NCI-H69 (cell line): Measurements from ENCODE around the gene DACH2.
A peak's percentile ranks its signal among the peaks of the same experiment; 100 is the strongest.

Experiments used
- DNase-seq: peaks from one replicate; lab custom pipeline; 2025; lab: John Stamatoyannopoulos, UW

Gene DACH2

DNA sequence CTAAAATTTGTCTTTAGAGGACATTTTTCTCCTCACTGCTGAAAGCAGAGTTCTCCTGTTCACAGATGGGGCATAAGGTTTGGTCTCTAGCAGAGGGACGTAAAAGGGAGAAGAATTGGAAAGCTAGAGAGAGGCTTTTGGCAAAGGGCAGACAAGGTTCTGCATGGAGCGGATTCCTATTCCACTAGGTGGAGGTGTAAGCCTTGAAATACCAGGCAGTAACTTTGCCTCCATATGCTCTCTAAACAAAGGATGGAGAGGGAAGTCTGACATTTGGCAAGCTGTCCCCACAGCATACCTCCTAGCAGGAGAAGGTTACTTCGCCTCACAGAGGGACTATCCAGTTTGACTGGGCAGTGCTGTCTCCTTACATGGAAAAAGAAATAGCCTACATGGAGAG is 174.7 kb downstream of the DACH2 start:
- peak; percentile 5 for DNase-seq

DNA sequence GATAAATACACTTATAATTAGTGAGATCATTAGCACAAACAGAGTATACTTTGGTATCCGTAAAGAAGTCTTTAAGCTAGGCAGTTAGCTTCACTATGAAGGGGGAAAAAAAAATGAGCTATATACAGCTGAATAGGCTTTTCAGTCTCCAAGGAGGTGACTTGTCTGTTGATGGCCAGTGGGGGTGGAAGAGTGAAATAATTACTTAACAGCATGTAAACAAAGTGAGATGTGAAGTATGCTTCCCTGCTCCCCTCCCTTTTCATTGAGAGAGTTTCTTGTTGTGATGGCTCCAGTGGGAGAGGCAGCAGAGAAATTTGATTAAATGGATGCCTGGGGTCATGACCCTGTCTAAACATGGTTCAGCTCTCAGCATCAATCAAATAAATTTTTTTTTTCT is 180.9 kb downstream of the DACH2 start:
- DNase-seq: peak; percentile 38

DNA sequence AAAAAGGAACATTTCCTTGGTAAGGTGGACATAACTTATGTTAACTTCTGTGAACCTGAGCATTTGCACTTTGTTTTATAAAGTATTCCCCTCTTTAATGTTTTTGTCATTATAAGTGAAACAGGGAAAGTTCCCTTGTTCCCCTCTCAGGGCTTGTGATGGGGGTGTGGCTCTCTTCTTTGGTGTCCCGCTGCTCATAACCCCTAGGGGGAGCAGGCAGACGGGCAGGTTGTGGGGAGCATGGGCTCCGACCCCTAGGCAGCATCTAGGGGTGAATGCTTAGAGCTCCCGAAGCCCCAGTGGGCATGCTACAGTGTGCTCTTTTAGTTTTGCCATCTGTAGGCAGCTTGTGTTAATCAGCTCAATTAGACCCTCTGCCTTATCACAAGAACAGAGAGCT is 200.4 kb downstream of the DACH2 start:
- peak; percentile 4 for DNase-seq

DNA sequence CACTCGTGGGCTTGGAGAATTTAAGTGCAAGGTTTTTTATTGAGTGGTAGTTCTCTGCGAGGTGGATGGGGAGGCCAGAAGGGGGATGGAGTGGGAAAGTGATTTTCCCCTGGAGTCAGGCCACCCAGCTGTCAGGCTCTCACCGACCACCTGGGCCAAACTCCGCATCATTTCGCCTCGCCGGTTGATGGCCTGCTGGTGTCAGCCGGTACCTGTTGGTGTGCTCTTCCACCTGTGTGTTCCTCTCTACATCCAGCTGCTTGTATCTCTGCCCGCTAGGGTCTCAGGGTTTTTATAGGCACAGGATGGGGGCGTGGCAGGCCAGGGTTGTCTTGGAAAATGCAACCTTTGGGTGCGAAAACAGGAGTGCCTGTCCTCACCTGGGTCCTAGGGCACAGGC is 200.9 kb downstream of the DACH2 start:
- DNase-seq: no peak

DNA sequence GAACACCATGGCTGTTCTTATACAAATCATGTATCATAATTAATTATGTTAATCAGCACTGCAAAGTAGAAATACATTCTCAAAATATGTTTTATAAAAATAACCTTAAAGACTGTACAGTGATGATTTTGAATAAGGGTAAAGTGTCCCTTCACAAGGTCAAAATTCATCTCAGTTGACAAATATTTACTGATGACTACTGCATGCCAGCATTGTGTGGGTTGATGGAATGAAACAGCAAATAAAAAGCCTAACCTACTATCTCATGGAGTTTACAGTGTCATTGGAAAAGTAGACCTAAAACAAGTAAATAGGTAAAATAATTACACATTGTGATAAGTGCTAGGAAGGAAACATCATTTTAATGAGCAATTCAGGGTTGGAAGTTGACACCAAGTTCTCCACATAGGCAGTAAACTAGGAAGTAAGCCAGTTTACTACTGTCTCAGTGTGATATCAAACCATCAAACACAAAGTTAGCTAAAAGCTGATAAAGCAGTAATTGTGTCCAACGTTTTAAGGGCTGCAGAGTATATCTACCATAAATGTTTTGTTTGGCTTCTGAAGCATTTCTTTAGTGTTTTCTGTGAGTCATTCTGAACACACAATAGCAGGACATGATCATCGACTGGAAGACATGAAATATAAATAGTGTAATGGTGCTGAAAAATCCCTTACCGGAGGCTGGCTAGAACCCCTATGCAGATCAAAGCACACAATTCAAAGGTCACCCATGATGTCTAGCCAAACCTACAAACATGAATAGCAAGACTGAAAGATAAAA is 221.8 kb downstream of the DACH2 start:
- peak; percentile 34 for DNase-seq

DNA sequence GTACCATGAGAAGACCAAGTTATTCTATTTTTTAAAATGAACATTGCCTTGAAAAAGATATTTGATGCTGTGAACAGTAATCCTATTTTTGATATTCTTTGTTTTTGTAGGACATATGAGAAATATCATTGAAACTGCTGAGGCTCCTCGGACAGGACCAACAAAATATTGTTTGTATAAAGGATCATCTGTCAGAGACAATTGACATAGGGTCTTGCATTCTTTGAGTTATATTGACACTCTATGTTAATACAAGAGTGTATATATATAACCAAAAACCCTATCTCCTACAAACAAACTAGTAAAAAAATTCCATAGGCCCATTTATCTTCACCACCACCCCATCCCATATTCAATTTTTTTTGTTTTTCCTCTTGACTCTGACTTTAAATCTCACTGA is 222.7 kb downstream of the DACH2 start:
- no peak for DNase-seq

DNA sequence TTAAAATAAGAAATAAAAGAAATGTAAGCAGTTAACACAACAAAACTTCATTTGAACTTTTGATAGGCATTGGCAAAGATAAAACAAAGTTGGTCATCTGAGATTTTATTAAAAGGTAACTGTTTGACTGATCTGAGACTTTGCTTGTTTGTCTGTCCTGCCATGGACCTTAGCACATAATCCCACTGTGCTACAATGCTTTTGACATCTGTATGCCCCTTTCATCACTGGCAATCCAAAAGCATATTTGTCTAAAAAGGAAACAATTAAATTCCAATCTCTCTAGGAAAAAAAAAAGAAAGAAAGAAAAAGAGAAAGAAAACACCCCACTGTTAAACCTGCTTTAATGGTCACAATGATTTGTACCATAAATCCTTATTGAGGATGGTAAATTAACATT is 231.0 kb downstream of the DACH2 start:
- DNase-seq: no peak

DNA sequence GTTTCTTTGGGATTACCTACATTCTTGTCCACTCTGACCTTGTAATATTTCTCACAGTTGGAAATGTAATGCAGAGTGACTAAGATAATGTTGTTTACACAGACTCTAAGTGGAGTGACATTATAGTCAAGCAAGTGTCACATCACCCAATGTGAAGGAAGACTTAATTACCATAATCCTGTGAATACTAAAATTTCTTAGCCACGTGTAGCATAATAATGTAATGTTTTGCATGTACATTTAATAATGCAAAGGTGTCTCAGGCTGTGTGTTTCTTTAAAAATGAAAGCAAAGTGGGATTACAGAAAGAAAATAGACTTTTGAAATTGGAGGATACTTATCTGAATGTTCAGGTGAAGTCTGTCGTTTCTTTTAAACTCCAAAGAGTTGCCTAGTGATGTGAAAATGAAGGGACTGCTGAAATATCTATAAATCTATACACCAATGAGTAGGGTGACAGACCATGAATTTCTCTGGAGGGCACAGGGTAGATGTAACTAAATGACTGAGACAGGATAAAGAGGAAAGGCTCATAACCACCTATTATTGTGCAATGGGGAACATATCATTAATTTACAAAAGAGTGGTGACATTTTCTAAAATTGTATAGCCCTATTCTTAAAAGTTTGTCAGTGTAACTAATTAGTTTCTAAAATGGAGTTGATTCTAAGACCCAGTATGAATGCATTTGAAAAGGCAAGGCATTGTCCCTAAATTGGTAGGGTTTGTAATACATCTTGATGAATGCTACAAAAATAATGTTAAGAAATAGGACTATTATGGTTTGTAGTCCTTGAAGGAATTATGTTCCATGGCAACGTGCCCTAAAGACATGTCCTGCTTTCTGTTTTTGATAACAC is 235.7 kb downstream of the DACH2 start:
- peak; percentile 80 for DNase-seq

DNA sequence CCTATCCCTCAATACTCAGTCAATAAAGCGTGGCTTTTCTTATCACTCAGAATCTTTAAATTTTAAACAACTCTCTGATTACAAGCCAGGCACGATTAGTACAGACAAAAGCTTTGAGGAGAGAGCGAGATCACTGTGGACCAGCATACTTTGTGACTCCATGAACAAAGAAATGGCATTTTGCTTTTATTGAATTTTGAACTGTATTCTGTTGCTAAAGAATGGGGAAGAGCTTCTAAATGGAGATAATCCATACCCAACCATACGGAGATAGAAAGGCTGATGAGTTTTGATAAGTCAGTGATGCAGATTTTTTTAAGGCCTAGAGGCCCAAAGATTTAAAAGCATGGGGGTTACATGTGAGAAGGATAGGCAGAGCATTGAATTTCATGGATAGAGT is 259.1 kb downstream of the DACH2 start:
- DNase-seq: no peak

DNA sequence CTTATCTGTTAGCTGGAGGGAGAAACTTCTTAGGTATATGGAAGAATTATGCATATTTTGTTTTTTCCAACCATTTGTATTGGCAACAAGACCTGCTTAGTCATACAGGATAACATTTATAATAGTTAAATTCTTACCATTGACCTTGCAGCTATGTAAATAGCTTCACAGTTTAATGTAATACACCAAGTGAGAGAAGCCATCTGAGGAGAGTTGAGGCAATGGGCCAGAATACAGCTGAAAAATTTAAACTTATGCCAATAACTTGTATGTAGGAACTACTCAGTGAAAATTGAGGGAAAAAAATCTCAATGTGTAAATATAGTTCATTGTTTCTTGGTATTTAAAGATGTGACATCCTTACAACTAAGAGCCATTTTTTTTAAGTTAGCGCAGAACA is 273.5 kb downstream of the DACH2 start:
- no peak for DNase-seq

DNA sequence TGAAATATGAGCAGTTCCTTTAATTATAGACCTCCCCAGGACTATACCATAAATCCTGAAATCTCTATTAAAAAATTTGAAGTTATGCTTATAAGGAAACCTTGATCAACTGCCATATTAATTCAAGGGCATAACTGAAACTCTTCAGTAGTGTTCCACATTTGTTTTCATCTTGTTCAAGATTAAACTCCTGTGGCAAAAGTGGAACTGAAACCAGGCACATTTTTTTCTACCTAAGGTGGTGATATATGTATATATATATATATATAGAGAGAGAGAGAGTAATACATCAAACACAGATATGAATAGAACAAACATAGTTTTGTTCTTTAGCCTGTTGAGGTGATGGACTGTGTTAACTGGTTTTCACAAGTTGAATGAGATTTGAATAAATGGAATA is 287.9 kb downstream of the DACH2 start:
- no peak for DNase-seq

DNA sequence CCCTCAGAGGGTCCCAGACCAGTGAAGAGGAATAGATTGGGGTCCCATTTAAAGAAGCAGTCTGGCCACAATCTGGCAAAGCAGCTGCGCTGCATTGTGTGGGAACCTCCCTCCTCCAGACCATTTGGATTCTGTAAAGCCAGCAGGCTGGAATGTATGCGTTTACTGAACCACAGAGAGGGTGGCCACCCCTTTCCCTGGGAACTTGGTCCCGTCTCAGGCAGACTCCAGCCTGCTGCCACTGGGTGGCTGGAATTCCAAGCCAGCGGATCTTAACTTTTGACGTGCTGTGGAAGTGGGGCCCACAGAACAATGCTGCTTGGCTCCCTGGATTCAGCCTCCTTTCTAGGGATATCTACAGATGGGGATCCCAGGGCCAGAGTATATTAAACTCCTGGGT is 307.2 kb downstream of the DACH2 start:
- peak; percentile 16 for DNase-seq

DNA sequence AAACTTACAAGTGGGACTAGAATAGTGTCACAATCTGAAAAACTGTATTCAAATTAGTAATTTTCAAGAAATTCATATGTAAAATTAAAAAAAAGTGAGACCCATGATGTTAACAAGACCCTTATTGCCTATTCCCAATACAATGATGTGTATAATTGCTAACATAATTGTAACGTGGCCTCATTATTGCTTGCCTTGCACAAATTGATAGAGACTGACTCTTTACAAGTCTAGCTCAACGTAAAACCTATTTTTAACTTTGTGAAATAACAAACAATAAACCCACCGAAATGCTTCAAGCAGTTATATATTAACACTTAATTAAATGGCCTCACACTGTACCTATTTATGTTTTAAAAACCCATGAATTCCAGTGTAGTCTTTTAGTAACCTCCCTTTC is 312.5 kb downstream of the DACH2 start:
- no peak for DNase-seq

DNA sequence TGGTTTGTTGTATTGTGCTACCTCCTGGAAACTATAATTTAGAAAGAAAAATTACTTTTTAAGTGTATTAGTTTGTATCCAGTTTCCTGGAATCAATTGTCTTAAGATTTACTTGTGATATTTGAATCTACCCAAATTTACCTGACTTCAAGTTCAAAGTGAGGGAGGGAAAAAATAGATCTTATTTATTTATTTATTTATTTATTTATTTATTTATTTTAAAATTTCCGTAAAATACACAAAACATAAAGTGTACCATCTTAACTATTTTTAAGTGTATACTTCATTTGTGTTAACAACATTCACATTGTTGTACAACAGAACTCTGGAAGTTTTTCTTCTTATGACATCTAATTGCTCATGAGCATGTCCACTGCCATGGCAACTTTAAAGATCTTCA is 356.0 kb downstream of the DACH2 start:
- no peak for DNase-seq

DNA sequence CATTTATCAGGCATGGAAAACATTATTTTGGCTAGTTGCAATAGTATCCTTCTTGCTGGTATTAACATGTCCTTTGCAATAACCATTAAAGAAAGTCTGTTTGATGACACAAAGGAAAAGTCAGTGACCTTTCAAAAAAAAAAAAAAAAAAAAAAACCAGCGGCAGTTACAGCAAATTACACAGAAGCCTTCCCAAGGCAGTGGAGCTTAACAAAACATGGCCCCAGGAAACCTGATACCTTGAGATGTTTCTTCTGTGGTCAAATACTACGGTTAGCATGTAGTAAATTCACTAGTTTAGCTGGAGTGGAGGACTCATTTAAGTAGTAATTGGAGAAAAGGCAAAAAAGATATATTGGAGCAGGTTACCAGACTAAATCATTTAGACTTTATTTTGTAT is 359.1 kb downstream of the DACH2 start:
- peak; percentile 82 for DNase-seq

DNA sequence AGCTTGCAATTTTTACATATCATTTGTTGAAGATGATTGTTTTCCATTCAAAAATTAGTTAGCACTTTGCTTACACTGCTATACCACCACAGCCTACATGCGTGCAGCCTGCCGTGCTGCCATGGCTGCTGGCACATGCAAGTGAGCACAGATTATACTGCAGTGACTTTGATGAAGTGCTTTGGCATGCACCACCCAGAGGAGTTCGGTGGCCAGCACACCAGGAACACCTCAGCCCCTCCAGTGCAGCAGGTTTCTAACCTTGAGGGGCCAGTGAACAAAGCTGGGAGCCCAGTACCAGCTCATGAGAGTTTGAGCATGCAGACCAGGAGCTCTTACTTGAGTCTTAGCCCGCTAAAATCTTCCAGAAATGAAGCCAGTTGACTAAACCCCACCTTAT is 431.5 kb downstream of the DACH2 start:
- no peak for DNase-seq

DNA sequence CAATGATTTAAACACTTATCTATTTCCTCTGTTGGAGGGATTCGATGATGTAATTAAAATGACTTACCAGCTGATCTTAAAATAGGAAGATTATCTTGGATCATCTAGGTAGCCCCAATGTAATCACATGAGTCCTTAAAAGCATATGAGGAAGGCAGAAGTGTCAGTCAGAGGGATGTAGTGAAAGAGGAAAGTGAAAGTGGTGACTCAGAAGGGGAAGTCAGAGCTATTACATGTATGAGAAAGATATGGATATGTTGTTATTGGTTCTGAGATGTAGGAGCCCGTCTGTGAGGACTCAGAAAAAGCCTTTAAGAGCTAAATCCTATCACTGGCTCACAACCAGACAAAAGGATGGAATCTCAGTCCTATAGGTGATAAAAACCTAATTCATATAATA is 456.4 kb downstream of the DACH2 start:
- peak; percentile 11 for DNase-seq

DNA sequence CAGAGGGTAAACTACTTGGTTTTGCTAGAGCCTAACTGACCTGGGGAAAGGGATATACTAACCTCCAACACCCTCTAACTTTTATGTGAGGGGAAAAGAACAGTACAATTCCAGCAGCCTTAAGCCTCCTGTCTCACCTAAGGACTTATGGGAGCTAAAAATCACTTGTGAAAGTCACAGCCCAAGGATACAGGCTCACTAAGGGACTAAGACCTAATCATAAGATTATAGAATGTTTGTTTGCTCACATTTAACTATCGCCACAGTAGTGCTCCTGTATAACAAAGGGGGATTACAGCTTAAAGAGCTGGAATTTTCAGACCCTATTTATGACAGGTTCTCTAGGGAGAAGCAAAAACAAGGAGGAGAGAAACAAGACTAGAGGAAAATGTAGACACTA is 548.7 kb downstream of the DACH2 start:
- no peak for DNase-seq

DNA sequence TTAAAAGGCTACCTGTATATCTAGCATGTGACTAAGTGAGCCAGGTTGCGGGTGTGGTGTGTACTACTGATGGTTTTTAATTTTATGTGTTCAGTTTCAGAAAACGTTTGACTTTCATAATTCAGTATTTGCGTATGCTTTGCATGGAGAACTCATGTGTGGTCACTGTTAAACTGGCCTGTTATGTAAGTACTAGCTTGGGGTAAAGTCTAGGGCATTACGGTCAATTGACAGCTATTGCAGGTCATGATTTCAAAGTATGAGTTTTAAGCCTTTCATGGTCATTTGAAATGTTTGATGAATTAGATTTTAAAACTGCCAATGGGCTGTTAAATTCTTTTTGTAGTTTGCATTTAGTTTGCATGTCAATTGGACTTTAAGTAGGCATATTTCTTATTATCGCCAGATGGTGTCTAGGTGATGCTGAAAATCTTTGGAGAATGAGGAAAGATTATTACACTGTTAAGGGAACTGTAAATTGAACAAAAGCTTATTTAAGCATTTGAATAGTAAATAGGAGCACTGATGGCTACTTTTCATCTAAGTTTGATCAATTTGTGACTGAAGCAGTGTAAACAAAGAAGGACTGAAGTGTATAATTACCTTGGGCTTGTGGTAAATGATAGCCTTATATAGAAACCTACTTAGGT is 563.4 kb downstream of the DACH2 start:
- DNase-seq: peak; percentile 88

DNA sequence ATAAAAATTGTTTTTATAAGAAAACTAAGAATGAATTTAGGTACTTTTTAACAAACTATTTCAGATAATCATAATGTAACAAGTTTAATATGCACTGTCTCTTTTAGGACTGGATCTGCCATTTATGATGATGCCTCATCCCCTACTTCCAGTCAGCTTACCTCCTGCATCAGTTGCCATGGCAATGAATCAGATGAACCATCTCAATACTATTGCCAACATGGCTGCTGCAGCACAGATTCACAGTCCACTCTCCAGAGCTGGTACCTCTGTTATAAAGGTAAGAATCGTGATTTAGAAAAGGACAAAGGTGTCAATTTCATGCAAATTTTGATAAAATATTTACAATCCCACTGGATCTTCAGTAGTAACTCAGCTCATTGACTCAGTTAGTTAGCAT is 566.2 kb downstream of the DACH2 start:
- no peak for DNase-seq

DNA sequence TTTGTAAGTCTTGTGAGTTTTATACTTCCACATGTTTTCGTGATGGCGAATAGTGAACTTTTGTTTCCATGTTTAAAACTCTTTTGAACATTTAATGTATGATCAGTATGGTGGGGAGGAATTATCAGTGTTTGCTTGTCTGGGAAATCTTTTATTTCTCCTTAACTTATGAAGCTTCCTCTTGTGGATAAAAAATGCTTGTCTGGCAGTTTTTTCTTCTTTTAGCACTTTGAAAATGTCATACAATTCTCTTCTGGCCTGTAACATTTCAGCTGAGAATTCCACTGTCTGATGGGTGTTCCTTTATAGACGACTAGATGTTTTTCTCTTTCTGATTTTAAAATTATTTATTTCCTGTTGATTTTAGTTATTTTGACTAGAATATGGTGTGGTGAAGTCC is 576.0 kb downstream of the DACH2 start:
- DNase-seq: no peak

DNA sequence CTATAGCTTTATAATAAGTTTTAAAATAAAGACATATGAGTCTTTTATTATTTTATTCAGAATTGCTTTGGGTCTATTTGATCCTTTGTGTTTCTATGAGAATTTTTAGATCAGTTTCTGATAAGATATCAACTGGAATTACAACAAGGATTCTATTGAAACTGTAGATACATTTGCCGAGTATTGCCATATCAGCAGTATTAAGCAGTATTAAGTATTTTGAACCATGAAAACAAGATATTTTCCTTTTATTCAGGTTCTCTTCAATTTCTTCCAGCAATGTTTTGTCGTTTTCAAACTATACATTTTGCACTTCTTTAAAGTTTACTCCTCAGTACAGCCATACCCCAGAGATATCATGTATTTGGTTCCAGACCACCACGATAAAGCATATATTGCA is 598.8 kb downstream of the DACH2 start:
- no peak for DNase-seq

DNA sequence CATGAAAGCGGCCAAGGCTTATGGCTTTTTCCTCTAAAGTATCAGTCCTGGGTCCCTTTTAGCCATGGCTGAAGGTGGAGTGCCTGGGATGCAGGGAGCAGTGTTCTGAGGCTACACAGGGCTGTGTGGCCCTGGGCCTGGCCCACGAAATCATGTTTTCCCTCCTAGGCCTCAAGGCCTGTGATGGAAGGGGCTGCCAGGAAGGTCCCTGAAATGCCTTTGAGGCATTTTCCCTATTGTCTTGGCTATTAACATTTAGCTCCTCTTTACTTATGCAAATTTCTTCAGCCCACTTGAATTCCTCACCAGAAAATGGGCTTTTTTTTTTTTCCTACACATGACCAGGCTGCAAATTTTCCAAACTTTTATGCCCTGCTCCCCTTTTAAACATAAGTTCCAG is 657.0 kb downstream of the DACH2 start:
- DNase-seq: no peak
